ENCODE measurements around the gene RAD51.

RAD51 gene

GRCh38 chr15:40693904-40694687, 878 bp upstream of the RAD51 start:
- peak overlapping the region; percentile 99 for H3K4me3 ChIP-seq (ENCODE audit: low read depth, low read length)
- peak; percentile 59 for DNase-seq (ENCODE audit: low read depth)
- TF ChIP-seq MAX (IDR thresholded peaks at IDR 0.05; ENCODE audit: low read depth, low read length), result peak; percentile 28; the same call in 1 of the 2 replicates
- TF ChIP-seq MYC (IDR thresholded peaks at IDR 0.05; ENCODE audit: low read depth, low read length), result no peak

GRCh38 chr15:40695469-40695890, 506 bp downstream of the RAD51 start:
- TF ChIP-seq POLR2A (IDR thresholded peaks at IDR 0.05; ENCODE audit: extremely low read depth, insufficient read length) (no peak), MAX (IDR thresholded peaks at IDR 0.05; ENCODE audit: low read depth, low read length) (no peak), CTCF (IDR thresholded peaks at IDR 0.05; ENCODE audit: low read depth, low read length) (no peak), MYC (IDR thresholded peaks at IDR 0.05; ENCODE audit: low read depth, low read length) (no peak)
- peak overlapping the region; percentile 99 for H3K4me3 ChIP-seq (ENCODE audit: low read depth, low read length)
- no peak for DNase-seq (ENCODE audit: low read depth)

- DNase-seq (ENCODE audit: low read depth), result peak; percentile 11
- peak overlapping the region; percentile 99 for H3K4me3 ChIP-seq (ENCODE audit: low read depth, low read length)
- TF ChIP-seq MYC (IDR thresholded peaks at IDR 0.05; ENCODE audit: low read depth, low read length), result no peak
- TF ChIP-seq CTCF (IDR thresholded peaks at IDR 0.05; ENCODE audit: low read depth, low read length), result no peak
- TF ChIP-seq MAX (IDR thresholded peaks at IDR 0.05; ENCODE audit: low read depth, low read length), result no peak
- TF ChIP-seq POLR2A (IDR thresholded peaks at IDR 0.05; ENCODE audit: extremely low read depth, insufficient read length), result no peak
Measured at GRCh38 chr15:40696228-40696627, 1.3 kb downstream of the RAD51 start.

- TF ChIP-seq MYC (IDR thresholded peaks at IDR 0.05; ENCODE audit: low read depth, low read length) (no peak), POLR2A (IDR thresholded peaks at IDR 0.05; ENCODE audit: extremely low read depth, insufficient read length) (no peak), MAX (IDR thresholded peaks at IDR 0.05; ENCODE audit: low read depth, low read length) (no peak), CTCF (IDR thresholded peaks at IDR 0.05; ENCODE audit: low read depth, low read length) (no peak)
- H3K4me3 ChIP-seq (ENCODE audit: low read depth, low read length), result no peak overlapping the region
- no peak for DNase-seq (ENCODE audit: low read depth)
Measured at GRCh38 chr15:40697916-40698315, 2.9 kb downstream of the RAD51 start.

GRCh38 chr15:40702077-40702476, 7.1 kb downstream of the RAD51 start:
- no peak overlapping the region for H3K4me3 ChIP-seq (ENCODE audit: low read depth, low read length)
- peak; percentile 36 for DNase-seq (ENCODE audit: low read depth)
- no peak for TF ChIP-seq MAX (IDR thresholded peaks at IDR 0.05; ENCODE audit: low read depth, low read length)
- no peak for TF ChIP-seq MYC (IDR thresholded peaks at IDR 0.05; ENCODE audit: low read depth, low read length)

GRCh38 chr15:40706121-40706520, 11.1 kb downstream of the RAD51 start:
- H3K4me3 ChIP-seq (ENCODE audit: low read depth, low read length), result no peak overlapping the region
- TF ChIP-seq POLR2A (IDR thresholded peaks at IDR 0.05; ENCODE audit: extremely low read depth, insufficient read length), result no peak
- no peak for TF ChIP-seq MYC (IDR thresholded peaks at IDR 0.05; ENCODE audit: low read depth, low read length)
- no peak for TF ChIP-seq CTCF (IDR thresholded peaks at IDR 0.05; ENCODE audit: low read depth, low read length)
- TF ChIP-seq MAX (IDR thresholded peaks at IDR 0.05; ENCODE audit: low read depth, low read length), result no peak
- no peak for DNase-seq (ENCODE audit: low read depth)
